H1 (cell line): ENCODE measurements around the gene TCN2. TPM values are rescaled to one million over a fixed set of nuclear protein-coding genes. Genes with fewer than 3 reads are reported as not detected.

Experiments used
- ASH2L ChIP-seq: fragments of 200-600, 300-600 bp; sonication (generic); IDR thresholded peaks from one replicate; pipeline ENCODE4 v1.7.1; 2017; ENCODE audit warnings: low read length
- CHD1 ChIP-seq: IDR thresholded peaks from 2 replicates; pipeline ENCODE4 v1.6.1; 2012; ENCODE audit warnings: low read depth, low read length, improper control_type of control experiment
- CHD2 ChIP-seq: IDR thresholded peaks from 2 replicates; pipeline ENCODE4 v1.6.1; 2012; ENCODE audit warnings: low read length, improper control_type of control experiment
- CREB1 ChIP-seq: IDR thresholded peaks from 2 replicates; pipeline ENCODE4 v1.6.1; 2012; ENCODE audit warnings: inconsistent platforms
- CTBP2 ChIP-seq: IDR thresholded peaks from 2 replicates; pipeline ENCODE4 v1.7.0; 2011; ENCODE audit warnings: borderline replicate concordance, mild to moderate bottlenecking, moderate library complexity, mixed read lengths, low read length; ENCODE audit not compliant: insufficient read depth, insufficient read length
- GABPA ChIP-seq: IDR thresholded peaks from 2 replicates; pipeline ENCODE4 v1.6.1; 2011; ENCODE audit warnings: mild to moderate bottlenecking, low read length, moderate library complexity, borderline replicate concordance; ENCODE audit not compliant: insufficient read depth
- HDAC2 ChIP-seq, 2 experiments: fragments of 300-600 bp in 1 of 2; sonication (generic) in 1 of 2; IDR thresholded peaks; 2 replicates each; pipeline ENCODE4 v1.6.1; 2011 to 2012; ENCODE audit warnings: low read depth in 2 of 2, low read length in 2 of 2, mild to moderate bottlenecking in 2 of 2, moderate library complexity in 2 of 2, borderline replicate concordance in 1 of 2, inconsistent platforms in 1 of 2
- POLR2A ChIP-seq, 2 experiments: IDR thresholded peaks; 1 replicate in 1 of 2; 2 replicates in 1 of 2; pipeline ENCODE4 v1.6.1; 2011; ENCODE audit warnings: low read depth in 2 of 2, low read length in 2 of 2, mild to moderate bottlenecking in 2 of 2; ENCODE audit errors: control extremely low read depth in 1 of 2
- SIN3A ChIP-seq, 2 experiments: IDR thresholded peaks in 1 of 2; conservative IDR thresholded peaks in 1 of 2; 2 replicates each; pipeline ENCODE4 v1.6.1; 2011 to 2012; ENCODE audit warnings: low read length in 2 of 2, improper control_type of control experiment in 1 of 2, low read depth in 1 of 2, mild to moderate bottlenecking in 1 of 2
- SIRT6 ChIP-seq: IDR thresholded peaks from one replicate; pipeline ENCODE4 v1.7.1; 2012; ENCODE audit warnings: low read length, inconsistent platforms
- SP1 ChIP-seq: IDR thresholded peaks from 2 replicates; pipeline ENCODE4 v1.6.1; 2011; ENCODE audit warnings: low read depth, low read length
- SP2 ChIP-seq: IDR thresholded peaks from 2 replicates; pipeline ENCODE4 v1.6.1; 2012; ENCODE audit warnings: mild to moderate bottlenecking, low read length, inconsistent platforms
- SP4 ChIP-seq: IDR thresholded peaks from 2 replicates; pipeline ENCODE4 v1.6.1; 2012; ENCODE audit warnings: low read length, inconsistent platforms
- TAF1 ChIP-seq: IDR thresholded peaks from 2 replicates; pipeline ENCODE4 v1.6.1; 2011; ENCODE audit warnings: mild to moderate bottlenecking, low read depth, low read length
- TAF7 ChIP-seq: optimal IDR thresholded peaks from 2 replicates; pipeline ENCODE3; 2011; ENCODE audit warnings: low read depth, mild to moderate bottlenecking, inconsistent platforms, low read length, moderate library complexity, borderline replicate concordance
- TBP ChIP-seq: IDR thresholded peaks from 2 replicates; pipeline ENCODE4 v1.6.1; 2011; ENCODE audit warnings: low read depth, low read length, improper control_type of control experiment
- TCF12 ChIP-seq: IDR thresholded peaks from 2 replicates; pipeline ENCODE4 v1.6.1; 2011; ENCODE audit warnings: low read depth, mild to moderate bottlenecking, low read length
- ZNF274 ChIP-seq: IDR thresholded peaks from 2 replicates; pipeline ENCODE4 v1.7.0; 2012; ENCODE audit warnings: low read length, borderline replicate concordance; ENCODE audit errors: extremely low read depth
- polyA plus RNA-seq, 7 experiments: library from polyadenylated mRNA; depleted of rRNA in 3 of 7; stranded (reverse) in 5 of 7; unstranded in 2 of 7; fragments of >200 nt in 5 of 7; fragments of 200-250 nt in 2 of 7; gene quantifications; 1 replicate in 5 of 7; 2 replicates in 1 of 7; 4 replicates in 1 of 7; pipeline versions ENCODE4 v1.2.1 to v1.2.3, GENCODE V29; 2011 to 2013; ENCODE audit warnings: missing spikeins in 2 of 7, mixed read lengths in 2 of 7
- total RNA-seq: library from RNA; stranded (reverse); fragmentation: NEBNext Ultra II Directional; extraction: Animal tissue kit (Norgen Biotek cat#: 25700); gene quantifications from 2 replicates; pipeline ENCODE4 v1.2.1, GENCODE V29; 2021
- TF ChIP-seq, protein P1 (sequence below): IDR thresholded peaks from 2 replicates; pipeline ENCODE4 v1.6.1; 2011; ENCODE audit warnings: low read length, improper control_type of control experiment
- TF ChIP-seq, protein P2 (sequence below), 3 experiments: IDR thresholded peaks; 1 replicate in 2 of 3; 2 replicates in 1 of 3; pipeline versions ENCODE4 v1.5.1 to v1.6.1; 2011; ENCODE audit warnings: low read length in 3 of 3, mild to moderate bottlenecking in 3 of 3, inconsistent platforms in 2 of 3, low read depth in 1 of 3, moderate library complexity in 1 of 3; ENCODE audit not compliant: insufficient read depth in 1 of 3; ENCODE audit errors: control extremely low read depth in 1 of 3

Gene TCN2
- total and polyA plus RNA-seq, 2 of the 8 experiments (the other 6 are each of a cell fraction or from before 2014, with no cell fraction given), result 30.0 to 87.8 TPM

DNA sequence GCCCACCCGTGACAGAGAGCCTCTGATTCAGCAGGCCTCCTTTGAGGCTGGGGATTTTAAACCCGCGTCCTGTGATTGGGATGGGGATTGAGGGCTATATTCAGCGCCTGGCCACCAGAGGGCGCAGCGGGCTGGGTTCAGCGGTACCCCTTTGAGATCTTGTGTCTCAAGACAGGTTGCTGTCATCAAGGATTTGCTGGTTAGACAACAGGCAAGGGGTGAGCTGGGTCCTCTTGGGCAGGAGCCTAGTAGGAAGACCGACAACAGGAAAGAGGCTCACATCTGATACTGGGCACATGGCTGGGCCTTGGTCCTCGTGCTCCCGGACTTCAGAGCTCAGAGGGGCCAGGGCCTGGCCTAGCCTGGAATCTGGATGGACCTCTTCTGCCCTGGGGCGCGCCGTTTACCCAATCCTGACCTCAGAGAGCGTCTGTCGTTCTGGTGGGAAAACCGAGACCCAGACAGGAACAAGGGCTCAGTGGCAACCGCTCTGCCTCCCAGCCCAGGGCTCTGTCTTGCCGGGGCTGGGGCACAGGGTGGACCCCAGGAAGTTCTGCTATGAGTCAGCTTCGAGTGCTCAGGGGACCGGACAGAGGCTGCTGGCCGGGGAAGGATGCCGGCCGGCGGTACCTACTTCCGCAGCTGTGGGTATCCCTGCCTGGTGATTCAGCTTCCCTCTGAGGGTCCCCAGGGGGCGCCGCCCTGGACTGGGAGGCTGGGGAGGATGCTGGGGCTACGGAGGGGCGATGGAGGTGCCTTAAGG, 27.7 kb downstream of the TCN2 start (continued):
- TF ChIP-seq, protein P1, sequence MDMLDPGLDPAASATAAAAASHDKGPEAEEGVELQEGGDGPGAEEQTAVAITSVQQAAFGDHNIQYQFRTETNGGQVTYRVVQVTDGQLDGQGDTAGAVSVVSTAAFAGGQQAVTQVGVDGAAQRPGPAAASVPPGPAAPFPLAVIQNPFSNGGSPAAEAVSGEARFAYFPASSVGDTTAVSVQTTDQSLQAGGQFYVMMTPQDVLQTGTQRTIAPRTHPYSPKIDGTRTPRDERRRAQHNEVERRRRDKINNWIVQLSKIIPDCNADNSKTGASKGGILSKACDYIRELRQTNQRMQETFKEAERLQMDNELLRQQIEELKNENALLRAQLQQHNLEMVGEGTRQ, result peak; percentile 31; the same call in 1 of the 2 replicates
- TF ChIP-seq CHD1 (no peak), CHD2 (no peak), POLR2A (IDR thresholded peaks at IDR 0.05; ENCODE audit: control extremely low read depth in 1 of 2, low read depth in 2 of 2, low read length in 2 of 2) (no peak), TAF7 (no peak), CREB1 (0 out of 2 replicates have a peak, but pooled peaks have one; percentile 38), TAF1 (no peak), TCF12 (no peak), SIRT6 (no peak), HDAC2 (IDR thresholded peaks at IDR 0.05; ENCODE audit: borderline replicate concordance in 1 of 2, low read depth in 2 of 2, low read length in 2 of 2) (peak; percentile 88 to 97; a peak in 3 of 4 replicates), SP2 (no peak), SP4 (peak; percentile 37; the same call in 1 of the 2 replicates), CTBP2 (peak; percentile 20), SP1 (no peak), GABPA (no peak), ZNF274 (no peak), ASH2L (no peak), TBP (no peak; the same call in 1 of the 2 replicates), SIN3A (conservative IDR thresholded peaks at IDR 0.05 in 1 of 2, IDR thresholded peaks at IDR 0.05 in 1 of 2; ENCODE audit: low read depth in 1 of 2, low read length in 2 of 2) (peak; percentile 72 to 94; a peak in 2 of 4 replicates)
- TF ChIP-seq, protein P2, sequence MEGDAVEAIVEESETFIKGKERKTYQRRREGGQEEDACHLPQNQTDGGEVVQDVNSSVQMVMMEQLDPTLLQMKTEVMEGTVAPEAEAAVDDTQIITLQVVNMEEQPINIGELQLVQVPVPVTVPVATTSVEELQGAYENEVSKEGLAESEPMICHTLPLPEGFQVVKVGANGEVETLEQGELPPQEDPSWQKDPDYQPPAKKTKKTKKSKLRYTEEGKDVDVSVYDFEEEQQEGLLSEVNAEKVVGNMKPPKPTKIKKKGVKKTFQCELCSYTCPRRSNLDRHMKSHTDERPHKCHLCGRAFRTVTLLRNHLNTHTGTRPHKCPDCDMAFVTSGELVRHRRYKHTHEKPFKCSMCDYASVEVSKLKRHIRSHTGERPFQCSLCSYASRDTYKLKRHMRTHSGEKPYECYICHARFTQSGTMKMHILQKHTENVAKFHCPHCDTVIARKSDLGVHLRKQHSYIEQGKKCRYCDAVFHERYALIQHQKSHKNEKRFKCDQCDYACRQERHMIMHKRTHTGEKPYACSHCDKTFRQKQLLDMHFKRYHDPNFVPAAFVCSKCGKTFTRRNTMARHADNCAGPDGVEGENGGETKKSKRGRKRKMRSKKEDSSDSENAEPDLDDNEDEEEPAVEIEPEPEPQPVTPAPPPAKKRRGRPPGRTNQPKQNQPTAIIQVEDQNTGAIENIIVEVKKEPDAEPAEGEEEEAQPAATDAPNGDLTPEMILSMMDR (IDR thresholded peaks at IDR 0.05; ENCODE audit: control extremely low read depth in 1 of 3, insufficient read depth in 1 of 3, low read depth in 1 of 3, low read length in 3 of 3), result peak; percentile 92 to 98 (median 96)
